ENCODE results near the gene TXNRD2. TPM values are rescaled to one million over a fixed set of nuclear protein-coding genes. Genes with fewer than 3 reads are reported as not detected.

Gene TXNRD2
- total RNA-seq, 1 donor from 2014 or later, result 50.4 TPM

- DNase-seq (ENCODE audit: low read depth), result no peak
- H3K27me3 ChIP-seq (ENCODE audit: control insufficient read depth, insufficient read depth, low read length), result no peaks in the 10 kb centered on the region
- H3K4me3 ChIP-seq (ENCODE audit: low read depth, low read length), result no peak overlapping the region
- TF ChIP-seq, protein P1, sequence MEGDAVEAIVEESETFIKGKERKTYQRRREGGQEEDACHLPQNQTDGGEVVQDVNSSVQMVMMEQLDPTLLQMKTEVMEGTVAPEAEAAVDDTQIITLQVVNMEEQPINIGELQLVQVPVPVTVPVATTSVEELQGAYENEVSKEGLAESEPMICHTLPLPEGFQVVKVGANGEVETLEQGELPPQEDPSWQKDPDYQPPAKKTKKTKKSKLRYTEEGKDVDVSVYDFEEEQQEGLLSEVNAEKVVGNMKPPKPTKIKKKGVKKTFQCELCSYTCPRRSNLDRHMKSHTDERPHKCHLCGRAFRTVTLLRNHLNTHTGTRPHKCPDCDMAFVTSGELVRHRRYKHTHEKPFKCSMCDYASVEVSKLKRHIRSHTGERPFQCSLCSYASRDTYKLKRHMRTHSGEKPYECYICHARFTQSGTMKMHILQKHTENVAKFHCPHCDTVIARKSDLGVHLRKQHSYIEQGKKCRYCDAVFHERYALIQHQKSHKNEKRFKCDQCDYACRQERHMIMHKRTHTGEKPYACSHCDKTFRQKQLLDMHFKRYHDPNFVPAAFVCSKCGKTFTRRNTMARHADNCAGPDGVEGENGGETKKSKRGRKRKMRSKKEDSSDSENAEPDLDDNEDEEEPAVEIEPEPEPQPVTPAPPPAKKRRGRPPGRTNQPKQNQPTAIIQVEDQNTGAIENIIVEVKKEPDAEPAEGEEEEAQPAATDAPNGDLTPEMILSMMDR (IDR thresholded peaks at IDR 0.05; ENCODE audit: insufficient read depth, low read length, poor library complexity, severe bottlenecking), result no peak
- no peaks in the 10 kb centered on the region for H3K36me3 ChIP-seq (ENCODE audit: control insufficient read depth, insufficient read depth, low read length)
These were observed 39.7 kb upstream of the TXNRD2 start for GRCh38 chr22:19981171-19981960.

- no peaks in the 10 kb centered on the region for H3K27me3 ChIP-seq (ENCODE audit: control insufficient read depth, insufficient read depth, low read length)
- H3K36me3 ChIP-seq (ENCODE audit: control insufficient read depth, insufficient read depth, low read length), result no peaks in the 10 kb centered on the region
- no peak overlapping the region for H3K4me3 ChIP-seq (ENCODE audit: low read depth, low read length)
- TF ChIP-seq, protein P1 (IDR thresholded peaks at IDR 0.05; ENCODE audit: insufficient read depth, low read length, poor library complexity, severe bottlenecking), result no peak
- DNase-seq (ENCODE audit: low read depth), result no peak
These were observed 39.1 kb upstream of the TXNRD2 start for GRCh38 chr22:19980766-19981165.

DNA sequence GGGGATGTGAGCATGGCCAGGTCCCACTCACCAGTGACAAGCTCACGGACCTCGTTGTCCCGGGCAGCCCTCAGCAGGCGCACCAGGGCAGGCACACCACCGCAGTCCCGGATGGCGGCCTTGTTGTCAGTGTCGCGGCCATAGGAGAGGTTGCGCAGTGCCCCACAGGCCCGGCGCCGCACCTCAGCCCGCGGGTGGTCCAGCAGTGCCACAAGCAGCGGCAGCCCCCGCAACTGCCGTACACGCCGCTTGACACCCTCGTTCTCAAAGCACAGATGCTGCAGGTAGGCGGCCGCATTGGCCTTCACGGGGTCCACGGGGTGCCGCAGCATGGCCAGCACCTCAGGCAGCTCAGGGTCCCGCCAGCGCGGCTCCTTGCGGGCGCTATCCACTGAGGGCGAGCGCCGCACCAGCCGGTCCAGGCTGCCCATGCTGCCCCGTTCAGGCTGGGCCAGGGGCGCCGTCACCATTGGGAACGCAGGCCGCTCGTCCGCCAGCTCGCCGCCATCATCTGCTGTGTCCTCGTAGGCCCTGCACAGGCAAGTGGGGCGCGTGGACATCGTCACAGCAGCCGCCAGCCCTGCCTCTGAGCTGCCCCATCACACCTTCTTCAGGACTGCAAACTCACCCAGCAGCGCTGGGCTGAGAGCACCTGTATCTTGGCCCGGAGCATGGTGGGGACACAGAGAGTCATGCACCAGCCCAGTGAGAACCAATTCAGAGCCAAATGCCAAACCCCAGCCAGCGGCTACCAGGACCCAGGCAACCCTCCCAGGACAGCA, 38.3 kb upstream of the TXNRD2 start:
- H3K4me3 ChIP-seq (ENCODE audit: low read depth, low read length), result no peak overlapping the region
- no peaks in the 10 kb centered on the region for H3K36me3 ChIP-seq (ENCODE audit: control insufficient read depth, insufficient read depth, low read length)
- H3K27me3 ChIP-seq (ENCODE audit: control insufficient read depth, insufficient read depth, low read length), result no peaks in the 10 kb centered on the region
- DNase-seq (ENCODE audit: low read depth), result no peak
- TF ChIP-seq, protein P1 (IDR thresholded peaks at IDR 0.05; ENCODE audit: insufficient read depth, low read length, poor library complexity, severe bottlenecking), result no peak

DNA sequence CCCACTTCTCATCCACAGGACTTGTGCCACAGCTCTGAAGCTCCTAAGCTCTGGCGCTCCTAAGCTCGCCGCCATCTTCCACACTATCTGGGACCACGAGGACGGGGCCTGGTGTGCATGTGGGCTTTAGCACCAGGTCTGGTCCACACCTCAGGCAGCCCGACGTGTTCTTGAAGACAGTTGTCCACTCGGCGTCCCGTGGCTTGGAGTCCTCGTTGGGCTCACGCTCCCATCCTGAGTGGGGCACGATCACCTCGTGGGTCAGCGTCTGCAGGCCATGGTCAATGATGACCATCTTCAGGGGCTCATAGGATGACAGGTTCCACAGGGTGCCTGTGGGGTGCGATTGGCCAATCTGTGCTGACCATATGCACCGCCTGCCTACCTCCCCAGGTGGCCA, 37.1 kb upstream of the TXNRD2 start:
- no peaks in the 10 kb centered on the region for H3K36me3 ChIP-seq (ENCODE audit: control insufficient read depth, insufficient read depth, low read length)
- no peaks in the 10 kb centered on the region for H3K27me3 ChIP-seq (ENCODE audit: control insufficient read depth, insufficient read depth, low read length)
- no peak overlapping the region for H3K4me3 ChIP-seq (ENCODE audit: low read depth, low read length)
- TF ChIP-seq, protein P1 (IDR thresholded peaks at IDR 0.05; ENCODE audit: insufficient read depth, low read length, poor library complexity, severe bottlenecking), result no peak
- no peak for DNase-seq (ENCODE audit: low read depth)

DNA sequence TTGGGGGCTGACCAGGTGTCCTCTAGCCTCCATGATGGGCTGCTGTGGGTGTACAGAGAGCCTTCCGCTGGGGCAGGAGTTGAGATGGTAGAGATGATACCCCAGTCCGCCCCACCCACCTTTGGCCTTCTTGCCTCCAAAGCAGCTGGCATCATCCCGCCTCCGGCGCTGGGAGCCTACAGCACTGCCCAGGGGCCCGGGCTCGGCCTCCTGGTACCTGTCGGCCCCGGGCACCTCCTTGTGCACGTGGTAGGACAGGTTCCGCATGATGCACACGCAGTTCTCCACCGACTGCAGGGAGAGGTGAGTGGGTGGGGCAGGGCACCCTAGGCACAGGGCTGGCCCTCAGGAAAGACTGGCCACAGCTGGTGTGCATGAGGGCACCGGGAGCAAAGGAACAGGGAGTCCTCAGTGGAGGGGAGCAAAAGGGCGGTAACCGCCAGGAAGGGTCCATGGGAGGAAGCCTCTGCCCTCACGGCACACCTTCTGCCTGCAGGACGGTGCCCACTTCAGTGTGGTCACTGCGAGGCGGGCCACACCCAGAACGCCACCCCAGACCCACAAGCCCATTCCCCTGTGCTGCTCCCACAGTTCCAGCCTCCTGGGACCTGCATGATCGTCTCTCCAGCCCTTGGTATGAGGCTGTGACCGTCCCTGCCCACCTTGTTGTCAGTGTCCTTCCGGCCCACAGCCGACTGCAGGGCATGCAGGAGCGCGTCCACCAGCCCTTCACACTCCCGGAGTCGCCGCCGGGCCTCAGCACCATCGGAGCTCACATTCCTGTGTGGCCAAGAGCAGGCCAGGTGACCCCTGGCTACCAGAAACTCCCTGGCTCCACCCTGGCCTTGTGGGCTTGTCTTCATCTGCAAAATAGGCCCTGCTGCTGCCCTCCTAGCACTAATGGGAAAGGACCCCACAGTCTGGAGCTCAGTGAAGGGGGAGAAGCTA, 36.0 kb upstream of the TXNRD2 start:
- TF ChIP-seq, protein P1 (IDR thresholded peaks at IDR 0.05; ENCODE audit: insufficient read depth, low read length, poor library complexity, severe bottlenecking), result no peak
- Histone ChIP-seq H3K27me3 (ENCODE audit: control insufficient read depth, insufficient read depth, low read length) (no peaks in the 10 kb centered on the region), H3K36me3 (ENCODE audit: control insufficient read depth, insufficient read depth, low read length) (peaks cover 1% of the 10 kb centered on the region)

More for the DNA sequence above, 36.0 kb upstream of the TXNRD2 start:
- H3K4me3 ChIP-seq (ENCODE audit: low read depth, low read length), result no peak overlapping the region
- no peak for DNase-seq (ENCODE audit: low read depth)
